Cardiac fibroblast (primary cell): ENCODE measurements around the gene NR6A1.

Experiments used
- DNase-seq, 2 donors: peaks; one replicate each; pipeline versions ENCODE4 v3.0.0 to v3.0.0-alpha.2; 2010; ENCODE audit warnings: low read depth in 2 of 2
- H3K4me3 ChIP-seq, 2 donors: replicated peaks in 1 of 2; 1 replicate in 1 of 2; 2 replicates in 1 of 2; pipeline ENCODE4 v1.5.1; 2011; ENCODE audit warnings: low read depth in 2 of 2, low read length in 2 of 2, mild to moderate bottlenecking in 2 of 2, moderate library complexity in 1 of 2
- TF ChIP-seq, protein P1 (sequence below): IDR thresholded peaks from one replicate; pipeline ENCODE4 v1.5.1; 2011; ENCODE audit warnings: low read depth, mild to moderate bottlenecking, low read length, inconsistent platforms

NR6A1 gene

DNA sequence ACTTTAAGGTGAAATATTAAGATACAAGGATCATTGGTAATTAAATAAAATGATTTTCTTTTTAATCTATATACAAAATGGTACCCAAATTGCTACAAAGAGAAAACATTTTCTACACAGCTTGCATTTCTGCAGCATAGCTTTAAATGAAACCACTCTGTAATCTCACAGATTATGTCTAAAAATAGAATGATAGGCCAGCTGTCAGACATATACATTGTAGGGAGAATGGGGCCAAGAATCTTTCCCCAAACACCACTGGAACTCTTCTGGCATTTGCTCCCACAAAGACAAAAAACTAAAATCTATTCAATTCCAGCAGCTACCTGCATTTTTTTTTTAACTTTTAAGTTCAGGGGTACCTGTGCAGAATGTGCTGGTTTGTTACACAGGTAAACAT lies 139.8 kb downstream of the NR6A1 start:
- no peak for DNase-seq

DNA sequence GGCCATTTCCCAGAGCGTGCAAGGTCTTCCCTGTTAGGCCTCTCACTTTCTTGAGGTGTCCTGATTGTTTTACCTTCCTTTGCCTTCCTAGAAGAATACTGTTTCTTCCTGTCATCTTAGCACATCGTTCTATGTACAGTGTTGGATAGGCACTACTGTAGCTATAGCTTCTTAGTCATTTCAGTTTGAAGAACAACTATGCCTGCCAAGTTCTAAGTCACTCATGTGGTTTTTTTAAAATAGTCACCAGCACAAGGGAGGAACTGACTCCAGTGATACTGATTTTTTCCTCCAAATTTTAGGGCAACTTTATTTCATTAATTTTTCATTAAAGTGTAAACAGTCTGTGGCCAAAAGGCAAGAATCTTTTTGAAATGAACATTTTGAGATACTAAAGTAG lies 141.5 kb downstream of the NR6A1 start:
- DNase-seq: peak; percentile 58 to 73
- no peak overlapping the region for H3K4me3 ChIP-seq
- TF ChIP-seq, protein P1, sequence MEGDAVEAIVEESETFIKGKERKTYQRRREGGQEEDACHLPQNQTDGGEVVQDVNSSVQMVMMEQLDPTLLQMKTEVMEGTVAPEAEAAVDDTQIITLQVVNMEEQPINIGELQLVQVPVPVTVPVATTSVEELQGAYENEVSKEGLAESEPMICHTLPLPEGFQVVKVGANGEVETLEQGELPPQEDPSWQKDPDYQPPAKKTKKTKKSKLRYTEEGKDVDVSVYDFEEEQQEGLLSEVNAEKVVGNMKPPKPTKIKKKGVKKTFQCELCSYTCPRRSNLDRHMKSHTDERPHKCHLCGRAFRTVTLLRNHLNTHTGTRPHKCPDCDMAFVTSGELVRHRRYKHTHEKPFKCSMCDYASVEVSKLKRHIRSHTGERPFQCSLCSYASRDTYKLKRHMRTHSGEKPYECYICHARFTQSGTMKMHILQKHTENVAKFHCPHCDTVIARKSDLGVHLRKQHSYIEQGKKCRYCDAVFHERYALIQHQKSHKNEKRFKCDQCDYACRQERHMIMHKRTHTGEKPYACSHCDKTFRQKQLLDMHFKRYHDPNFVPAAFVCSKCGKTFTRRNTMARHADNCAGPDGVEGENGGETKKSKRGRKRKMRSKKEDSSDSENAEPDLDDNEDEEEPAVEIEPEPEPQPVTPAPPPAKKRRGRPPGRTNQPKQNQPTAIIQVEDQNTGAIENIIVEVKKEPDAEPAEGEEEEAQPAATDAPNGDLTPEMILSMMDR: no peak

More for the DNA sequence above, 139.8 kb downstream of the NR6A1 start:
- TF ChIP-seq, protein P1: no peak
- no peak overlapping the region for H3K4me3 ChIP-seq

DNA sequence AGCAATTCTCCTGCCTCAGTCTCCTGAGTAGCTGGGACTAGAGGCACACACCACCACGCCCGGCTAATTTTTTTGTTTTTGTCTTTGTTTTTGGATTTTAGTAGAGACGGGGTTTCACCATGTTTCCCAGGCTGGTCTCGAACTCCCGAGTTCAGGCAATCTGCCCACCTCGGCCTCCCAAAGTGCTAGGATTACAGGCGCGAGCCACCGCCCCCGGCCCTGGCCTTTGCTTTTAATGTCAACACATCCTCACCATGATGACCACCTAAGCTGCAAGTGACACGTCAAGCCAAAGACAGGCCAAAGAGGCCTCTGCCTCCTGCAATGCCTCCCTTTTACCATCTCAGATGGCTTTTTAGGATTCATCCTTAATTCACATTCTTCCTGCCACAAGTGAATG lies 142.4 kb downstream of the NR6A1 start:
- no peak for DNase-seq
- no peak overlapping the region for H3K4me3 ChIP-seq
- TF ChIP-seq, protein P1: no peak

DNA sequence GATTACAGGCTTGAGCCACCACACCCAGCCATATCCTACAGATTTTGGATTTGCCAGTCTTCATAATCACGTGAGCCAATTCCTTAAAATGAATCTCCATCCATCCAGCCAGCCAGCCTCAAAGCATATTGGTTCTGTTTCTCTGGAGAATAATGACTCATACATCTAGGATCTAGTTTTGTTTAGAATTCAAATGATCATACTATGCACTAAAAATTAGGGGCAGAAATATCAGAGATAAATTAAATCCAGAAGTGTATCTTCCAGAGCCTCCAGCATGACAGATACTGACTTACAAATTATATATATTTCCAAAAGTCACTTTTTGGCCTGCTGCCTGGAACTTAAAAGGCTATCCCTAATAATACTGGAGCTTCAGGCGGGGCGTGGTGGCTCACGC lies 144.8 kb downstream of the NR6A1 start:
- H3K4me3 ChIP-seq: no peak overlapping the region
- TF ChIP-seq, protein P1: no peak
- DNase-seq: peak in 1 of 2 donors; percentile 48

DNA sequence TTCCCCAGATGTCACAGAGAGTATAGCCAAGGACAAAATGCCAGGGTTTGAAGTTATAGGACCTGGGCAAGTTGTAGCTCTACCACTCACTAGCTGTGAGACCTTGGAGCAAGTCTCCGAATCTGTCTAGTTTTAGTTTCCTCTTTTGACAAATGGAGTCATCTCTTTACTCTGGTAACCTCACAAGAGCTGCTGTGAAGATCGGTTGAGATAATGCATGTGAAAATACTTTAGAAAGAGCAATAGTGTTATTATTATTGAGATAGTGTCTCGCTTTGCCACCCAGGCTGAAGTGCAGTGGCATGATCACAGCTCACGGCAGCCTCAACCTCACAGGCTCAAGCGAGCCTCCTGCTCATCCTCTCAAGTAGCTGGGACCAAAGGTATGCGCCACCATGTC lies 146.0 kb downstream of the NR6A1 start:
- no peak overlapping the region for H3K4me3 ChIP-seq
- TF ChIP-seq, protein P1: no peak
- DNase-seq: no peak

DNA sequence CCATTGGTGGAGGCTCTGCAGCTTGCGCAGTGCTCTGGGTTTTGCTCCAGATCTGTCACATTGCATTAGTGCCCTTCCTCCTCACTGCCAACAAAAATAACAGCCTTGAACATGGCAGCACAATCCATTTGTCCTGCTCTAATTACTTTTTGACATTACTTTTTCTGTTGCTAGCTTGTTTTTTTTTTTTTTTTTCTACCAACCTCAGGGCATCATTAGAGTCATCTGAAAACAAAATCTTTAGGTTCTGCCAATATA lies 146.4 kb downstream of the NR6A1 start:
- TF ChIP-seq, protein P1: no peak
- DNase-seq: no peak
- H3K4me3 ChIP-seq: no peak overlapping the region

DNA sequence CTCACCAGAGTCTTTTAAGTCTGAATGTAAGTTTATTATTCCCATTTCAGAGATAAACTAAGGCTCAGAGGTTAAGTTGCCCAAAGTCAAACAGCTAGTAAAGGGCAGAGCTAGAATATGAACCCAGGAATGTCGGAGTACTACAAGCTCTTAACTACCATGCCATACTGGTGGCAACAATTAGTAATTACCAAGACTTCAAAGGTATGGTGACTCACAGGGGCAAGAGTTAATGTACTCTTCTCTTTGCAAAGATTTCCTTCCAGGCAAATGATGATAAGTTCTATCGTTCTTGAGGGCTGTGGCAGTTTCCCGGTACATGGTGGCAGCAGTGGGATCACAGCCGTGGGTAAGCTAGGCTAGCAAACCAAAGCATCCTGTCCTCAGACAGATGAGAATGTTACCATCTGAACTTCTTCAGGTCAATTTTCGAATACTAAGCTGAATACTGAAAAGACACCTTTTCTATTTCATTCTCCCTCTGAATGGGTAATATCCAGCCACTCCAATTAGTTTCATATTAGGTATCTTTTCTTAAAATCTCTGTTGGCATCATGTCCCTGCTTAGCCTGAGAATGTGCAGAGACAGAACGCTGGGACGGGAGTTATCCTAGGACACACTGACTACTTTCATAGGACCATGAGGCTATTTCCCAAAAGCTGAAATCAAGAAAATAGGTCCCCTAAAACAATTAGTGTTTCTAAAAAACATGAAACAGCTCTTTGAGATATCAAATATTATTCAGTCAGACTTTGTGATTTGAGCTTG lies 147.0 kb downstream of the NR6A1 start:
- no peak for DNase-seq
- TF ChIP-seq, protein P1: no peak
- H3K4me3 ChIP-seq: no peak overlapping the region
